ENCODE results near the gene RAD51B.

GRCh38 chr14:68331426-68331825 is 511.8 kb downstream of the RAD51B start:
- no peak for TF ChIP-seq CTCF (IDR thresholded peaks at IDR 0.05)
- TF ChIP-seq POLR2A (IDR thresholded peaks at IDR 0.05): no peak
